NCI-H187 (cell line): ENCODE results near the gene MAP1LC3C.

Experiments
- DNase-seq, 2 experiments: peaks; one replicate each; lab custom pipeline; 2025; lab: John Stamatoyannopoulos, UW

The MAP1LC3C gene

GRCh38 chr1:241999026-241999425, at the start of gene MAP1LC3C:
MAP1LC3C (minus strand) TSS chr1:241999098; CDS start chr1:241999008, 90 bp downstream.
- no peak for DNase-seq

- DNase-seq, result no peak
Observed at GRCh38 chr1:242043165-242043564, 44.3 kb upstream of the MAP1LC3C start.

- DNase-seq, result no peak
Observed at GRCh38 chr1:242034392-242034791, 35.5 kb upstream of the MAP1LC3C start.

GRCh38 chr1:242033447-242033846, 34.5 kb upstream of the MAP1LC3C start:
- no peak for DNase-seq

- no peak for DNase-seq
Observed at GRCh38 chr1:242030071-242030470, 31.2 kb upstream of the MAP1LC3C start.

GRCh38 chr1:242025681-242026080, 26.8 kb upstream of the MAP1LC3C start:
- DNase-seq, result no peak

GRCh38 chr1:242023805-242024204, 24.9 kb upstream of the MAP1LC3C start:
- no peak for DNase-seq

GRCh38 chr1:242019018-242019417, 20.1 kb upstream of the MAP1LC3C start:
- DNase-seq, result no peak

GRCh38 chr1:242017580-242018233, 18.8 kb upstream of the MAP1LC3C start:
- no peak for DNase-seq

GRCh38 chr1:242016479-242016878, 17.6 kb upstream of the MAP1LC3C start:
- no peak for DNase-seq

- no peak for DNase-seq
Observed at GRCh38 chr1:242011894-242012660, 13.2 kb upstream of the MAP1LC3C start.

- no peak for DNase-seq
Observed at GRCh38 chr1:242008826-242009495, 10.1 kb upstream of the MAP1LC3C start.

GRCh38 chr1:242006976-242007375, 8.1 kb upstream of the MAP1LC3C start:
- DNase-seq, result no peak

- DNase-seq, result no peak
Observed at GRCh38 chr1:242005866-242006535, 7.1 kb upstream of the MAP1LC3C start.

- DNase-seq, result no peak
Observed at GRCh38 chr1:242004751-242005495, 6.0 kb upstream of the MAP1LC3C start.

GRCh38 chr1:242002510-242002909, 3.6 kb upstream of the MAP1LC3C start:
- DNase-seq, result no peak

- DNase-seq, result no peak
Observed at GRCh38 chr1:242002072-242002471, 3.2 kb upstream of the MAP1LC3C start.

- no peak for DNase-seq
Observed at GRCh38 chr1:242000434-242000833, 1.5 kb upstream of the MAP1LC3C start.

GRCh38 chr1:241998412-241998921, 431 bp downstream of the MAP1LC3C start:
- DNase-seq, result no peak

GRCh38 chr1:241997401-241997998, 1.4 kb downstream of the MAP1LC3C start:
- no peak for DNase-seq

- DNase-seq, result no peak
Observed at GRCh38 chr1:241994171-241994570, 4.7 kb downstream of the MAP1LC3C start.
